Measurements from ENCODE around the gene USP40. TPM values are rescaled to one million over a fixed set of nuclear protein-coding genes. Genes with fewer than 3 reads are reported as not detected.

USP40 gene
- total RNA-seq, 1 donor, result 48.8 TPM

DNA sequence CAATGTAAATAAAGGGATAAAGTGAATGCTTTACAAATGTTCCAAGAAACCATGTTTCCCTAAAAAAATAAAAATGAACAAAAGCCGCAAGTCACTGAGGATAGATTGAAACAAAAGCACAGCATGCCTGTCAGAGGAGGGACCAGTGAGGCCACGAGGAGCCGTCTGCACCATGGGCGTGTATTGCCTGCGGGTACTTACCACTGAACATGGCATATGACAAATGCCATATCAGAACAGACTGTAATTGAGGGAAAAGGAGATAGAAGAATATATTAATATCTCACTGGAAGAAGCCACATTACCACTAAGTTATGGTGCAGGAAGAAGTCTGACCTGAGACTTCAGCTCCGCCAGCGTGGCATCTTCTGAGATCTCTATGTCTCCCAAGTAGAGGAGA, 75.8 kb downstream of the USP40 start:
- TF ChIP-seq, protein P1, sequence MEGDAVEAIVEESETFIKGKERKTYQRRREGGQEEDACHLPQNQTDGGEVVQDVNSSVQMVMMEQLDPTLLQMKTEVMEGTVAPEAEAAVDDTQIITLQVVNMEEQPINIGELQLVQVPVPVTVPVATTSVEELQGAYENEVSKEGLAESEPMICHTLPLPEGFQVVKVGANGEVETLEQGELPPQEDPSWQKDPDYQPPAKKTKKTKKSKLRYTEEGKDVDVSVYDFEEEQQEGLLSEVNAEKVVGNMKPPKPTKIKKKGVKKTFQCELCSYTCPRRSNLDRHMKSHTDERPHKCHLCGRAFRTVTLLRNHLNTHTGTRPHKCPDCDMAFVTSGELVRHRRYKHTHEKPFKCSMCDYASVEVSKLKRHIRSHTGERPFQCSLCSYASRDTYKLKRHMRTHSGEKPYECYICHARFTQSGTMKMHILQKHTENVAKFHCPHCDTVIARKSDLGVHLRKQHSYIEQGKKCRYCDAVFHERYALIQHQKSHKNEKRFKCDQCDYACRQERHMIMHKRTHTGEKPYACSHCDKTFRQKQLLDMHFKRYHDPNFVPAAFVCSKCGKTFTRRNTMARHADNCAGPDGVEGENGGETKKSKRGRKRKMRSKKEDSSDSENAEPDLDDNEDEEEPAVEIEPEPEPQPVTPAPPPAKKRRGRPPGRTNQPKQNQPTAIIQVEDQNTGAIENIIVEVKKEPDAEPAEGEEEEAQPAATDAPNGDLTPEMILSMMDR (IDR thresholded peaks at IDR 0.05; ENCODE audit: insufficient read depth, low read depth, low read length), result no peak
- no peak overlapping the region for H3K4me3 ChIP-seq (ENCODE audit: low read depth, low read length)
- no peak for DNase-seq (ENCODE audit: low read depth)

GRCh38 chr2:233489666-233490065, 76.9 kb downstream of the USP40 start:
- TF ChIP-seq, protein P1 (IDR thresholded peaks at IDR 0.05; ENCODE audit: insufficient read depth, low read depth, low read length), result no peak
- DNase-seq (ENCODE audit: low read depth), result no peak
- no peak overlapping the region for H3K4me3 ChIP-seq (ENCODE audit: low read depth, low read length)

GRCh38 chr2:233489143-233489542, 77.4 kb downstream of the USP40 start:
- no peak for DNase-seq (ENCODE audit: low read depth)
- H3K4me3 ChIP-seq (ENCODE audit: low read depth, low read length), result no peak overlapping the region
- TF ChIP-seq, protein P1 (IDR thresholded peaks at IDR 0.05; ENCODE audit: insufficient read depth, low read depth, low read length), result no peak

DNA sequence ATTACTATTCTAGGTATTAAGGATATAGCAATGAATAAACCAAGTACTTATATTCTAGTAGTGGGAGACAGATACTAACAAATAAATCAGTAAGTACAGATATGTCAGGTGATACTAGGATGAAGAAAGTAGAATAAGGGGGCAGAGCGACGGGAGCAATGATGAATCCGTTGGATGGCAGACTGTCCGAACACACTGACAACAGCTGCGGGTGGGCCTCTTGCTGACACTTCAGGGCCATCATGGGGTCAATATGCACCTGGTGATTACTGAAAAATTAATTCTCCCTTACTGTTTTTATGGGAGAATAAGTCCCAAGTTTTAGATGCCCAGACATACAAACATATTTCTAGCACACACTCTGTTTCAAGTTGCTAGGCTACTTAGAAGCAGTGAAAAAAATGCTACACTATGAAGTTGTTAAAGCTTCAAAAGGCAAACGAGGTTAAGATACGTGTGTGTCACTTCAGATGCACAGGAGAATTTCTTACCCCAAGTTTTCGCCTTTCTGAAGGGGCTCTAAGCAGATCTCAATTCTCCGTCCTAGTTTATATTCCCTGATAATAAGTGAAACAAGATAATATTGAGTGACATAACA, 78.7 kb downstream of the USP40 start:
- no peak for DNase-seq (ENCODE audit: low read depth)
- H3K4me3 ChIP-seq (ENCODE audit: low read depth, low read length), result no peak overlapping the region
- TF ChIP-seq, protein P1 (IDR thresholded peaks at IDR 0.05; ENCODE audit: insufficient read depth, low read depth, low read length), result no peak

GRCh38 chr2:233486778-233487552, 79.6 kb downstream of the USP40 start:
- no peak overlapping the region for H3K4me3 ChIP-seq (ENCODE audit: low read depth, low read length)
- TF ChIP-seq, protein P1 (IDR thresholded peaks at IDR 0.05; ENCODE audit: insufficient read depth, low read depth, low read length), result no peak
- DNase-seq (ENCODE audit: low read depth), result peak; percentile 75

- TF ChIP-seq, protein P1 (IDR thresholded peaks at IDR 0.05; ENCODE audit: insufficient read depth, low read depth, low read length), result no peak
- no peak overlapping the region for H3K4me3 ChIP-seq (ENCODE audit: low read depth, low read length)
- no peak for DNase-seq (ENCODE audit: low read depth)
Measured at GRCh38 chr2:233486357-233486756, 80.2 kb downstream of the USP40 start.
